Mammary epithelial cell (primary cell): ENCODE data around the gene CBLB.

Experiments
- EZH2 ChIP-seq: IDR thresholded peaks from 2 replicates; pipeline ENCODE4 v1.6.1; 2012; ENCODE audit warnings: low read length, inconsistent platforms, borderline replicate concordance
- TF ChIP-seq, protein P1 (sequence below), 2 donors: IDR thresholded peaks in 1 of 2; conservative IDR thresholded peaks in 1 of 2; 2 replicates each; pipeline ENCODE4 v1.5.1; 2011 to 2012; ENCODE audit warnings: inconsistent platforms in 2 of 2, low read length in 2 of 2, mild to moderate bottlenecking in 2 of 2, control low read depth in 1 of 2, low read depth in 1 of 2; ENCODE audit not compliant: insufficient read depth in 1 of 2; ENCODE audit errors: extremely low read depth in 1 of 2

DNA sequence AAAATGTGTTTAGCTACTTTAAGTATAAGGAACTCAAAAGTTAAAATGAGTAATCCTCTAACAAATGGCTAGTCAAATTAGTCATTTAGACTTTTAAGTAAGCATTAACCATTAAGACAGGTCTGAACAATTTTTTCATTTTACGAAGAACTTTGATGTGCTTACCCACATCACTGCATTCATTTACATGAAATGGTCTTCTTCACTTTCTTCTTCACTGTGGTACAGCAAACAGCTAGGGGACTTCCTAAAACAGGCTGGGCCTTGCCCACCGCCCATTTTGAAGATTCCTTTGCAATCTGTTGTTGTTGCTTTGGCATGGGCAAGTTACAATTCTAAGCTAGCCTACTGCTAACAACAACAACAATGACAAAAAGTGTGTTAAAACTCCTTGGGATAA is 67.4 kb downstream of the CBLB start:
- TF ChIP-seq, protein P1, sequence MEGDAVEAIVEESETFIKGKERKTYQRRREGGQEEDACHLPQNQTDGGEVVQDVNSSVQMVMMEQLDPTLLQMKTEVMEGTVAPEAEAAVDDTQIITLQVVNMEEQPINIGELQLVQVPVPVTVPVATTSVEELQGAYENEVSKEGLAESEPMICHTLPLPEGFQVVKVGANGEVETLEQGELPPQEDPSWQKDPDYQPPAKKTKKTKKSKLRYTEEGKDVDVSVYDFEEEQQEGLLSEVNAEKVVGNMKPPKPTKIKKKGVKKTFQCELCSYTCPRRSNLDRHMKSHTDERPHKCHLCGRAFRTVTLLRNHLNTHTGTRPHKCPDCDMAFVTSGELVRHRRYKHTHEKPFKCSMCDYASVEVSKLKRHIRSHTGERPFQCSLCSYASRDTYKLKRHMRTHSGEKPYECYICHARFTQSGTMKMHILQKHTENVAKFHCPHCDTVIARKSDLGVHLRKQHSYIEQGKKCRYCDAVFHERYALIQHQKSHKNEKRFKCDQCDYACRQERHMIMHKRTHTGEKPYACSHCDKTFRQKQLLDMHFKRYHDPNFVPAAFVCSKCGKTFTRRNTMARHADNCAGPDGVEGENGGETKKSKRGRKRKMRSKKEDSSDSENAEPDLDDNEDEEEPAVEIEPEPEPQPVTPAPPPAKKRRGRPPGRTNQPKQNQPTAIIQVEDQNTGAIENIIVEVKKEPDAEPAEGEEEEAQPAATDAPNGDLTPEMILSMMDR (conservative IDR thresholded peaks at IDR 0.05 in 1 of 2, IDR thresholded peaks at IDR 0.05 in 1 of 2; ENCODE audit: extremely low read depth in 1 of 2, insufficient read depth in 1 of 2, low read depth in 1 of 2, low read length in 2 of 2), result no peak
- no peak for TF ChIP-seq EZH2
